ENCODE measurements around the gene LY86.
"Not testable (repeated sequence)": the region's sequence is repeated elsewhere in the genome, so short reads cannot be mapped to it uniquely, and the experiment has no call there.

The LY86 gene

GRCh38 chr6:6609450-6609849 is 20.9 kb downstream of the LY86 start:
- DNase-seq (ENCODE audit: low spot score) (no peak), ATAC-seq (ENCODE audit: low read depth) (no peak)
- H3K4me3 ChIP-seq (ENCODE audit: severe bottlenecking), result no peak overlapping the region
- H3K4me1 ChIP-seq (ENCODE audit: insufficient read depth, poor library complexity, severe bottlenecking), result peaks cover under 1% of the 10 kb centered on the region
- H3K36me3 ChIP-seq (ENCODE audit: low read depth), result no peaks in the 10 kb centered on the region
- no peak overlapping the region for H3K27ac ChIP-seq (ENCODE audit: poor library complexity, severe bottlenecking)
- H3K9me3 ChIP-seq (ENCODE audit: severe bottlenecking), result no peaks in the 10 kb centered on the region
- H3K27me3 ChIP-seq (ENCODE audit: insufficient read depth, poor library complexity, severe bottlenecking), result no peaks in the 10 kb centered on the region
- TF ChIP-seq CTCF (IDR thresholded peaks at IDR 0.05; ENCODE audit: poor library complexity, severe bottlenecking), result no peak

DNA sequence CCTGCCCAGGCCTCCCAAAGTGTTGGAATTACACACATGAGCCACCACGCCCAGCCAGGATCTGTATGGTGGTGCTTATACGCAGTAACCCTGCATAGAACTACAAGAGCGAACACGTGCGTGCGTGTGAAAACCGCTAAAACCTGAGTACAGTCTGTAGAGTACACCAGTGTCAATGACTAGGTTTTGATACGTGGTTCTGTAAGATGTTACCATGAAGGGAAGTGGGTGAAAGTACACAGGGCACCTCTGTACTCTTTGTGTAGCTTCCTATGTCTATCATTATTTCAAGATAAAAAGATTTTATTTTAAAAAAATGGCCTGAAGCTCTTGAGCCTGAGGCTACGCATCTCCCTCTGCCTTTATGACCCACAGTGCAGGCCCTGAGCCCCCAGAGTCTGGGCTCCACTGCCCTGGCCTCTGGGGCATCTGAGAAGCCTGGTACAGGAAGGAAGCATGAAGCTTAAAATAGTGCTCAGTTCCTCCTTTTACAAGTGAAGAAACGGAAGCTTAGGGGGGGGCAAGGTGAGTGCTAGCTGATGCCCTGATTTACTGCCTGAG is 21.6 kb downstream of the LY86 start:
- Histone ChIP-seq H3K27me3 (ENCODE audit: insufficient read depth, poor library complexity, severe bottlenecking) (no peaks in the 10 kb centered on the region), H3K36me3 (ENCODE audit: low read depth) (no peaks in the 10 kb centered on the region), H3K9me3 (ENCODE audit: severe bottlenecking) (no peaks in the 10 kb centered on the region), H3K4me1 (ENCODE audit: insufficient read depth, poor library complexity, severe bottlenecking) (peaks cover 2% of the 10 kb centered on the region), H3K27ac (ENCODE audit: poor library complexity, severe bottlenecking) (no peak overlapping the region), H3K4me3 (ENCODE audit: severe bottlenecking) (no peak overlapping the region)
- DNase-seq (ENCODE audit: low spot score), result no peak
- no peak for TF ChIP-seq CTCF (IDR thresholded peaks at IDR 0.05; ENCODE audit: poor library complexity, severe bottlenecking)
- ATAC-seq (ENCODE audit: low read depth), result no peak

- Histone ChIP-seq H3K4me1 (ENCODE audit: insufficient read depth, poor library complexity, severe bottlenecking) (peaks cover 2% of the 10 kb centered on the region), H3K9me3 (ENCODE audit: severe bottlenecking) (no peaks in the 10 kb centered on the region), H3K4me3 (ENCODE audit: severe bottlenecking) (no peak overlapping the region), H3K27me3 (ENCODE audit: insufficient read depth, poor library complexity, severe bottlenecking) (no peaks in the 10 kb centered on the region), H3K36me3 (ENCODE audit: low read depth) (no peaks in the 10 kb centered on the region), H3K27ac (ENCODE audit: poor library complexity, severe bottlenecking) (no peak overlapping the region)
- TF ChIP-seq CTCF (IDR thresholded peaks at IDR 0.05; ENCODE audit: poor library complexity, severe bottlenecking), result no peak
- ATAC-seq (ENCODE audit: low read depth) (no peak), DNase-seq (ENCODE audit: low spot score) (no peak)
These were observed 23.0 kb downstream of the LY86 start for GRCh38 chr6:6611486-6611885.

DNA sequence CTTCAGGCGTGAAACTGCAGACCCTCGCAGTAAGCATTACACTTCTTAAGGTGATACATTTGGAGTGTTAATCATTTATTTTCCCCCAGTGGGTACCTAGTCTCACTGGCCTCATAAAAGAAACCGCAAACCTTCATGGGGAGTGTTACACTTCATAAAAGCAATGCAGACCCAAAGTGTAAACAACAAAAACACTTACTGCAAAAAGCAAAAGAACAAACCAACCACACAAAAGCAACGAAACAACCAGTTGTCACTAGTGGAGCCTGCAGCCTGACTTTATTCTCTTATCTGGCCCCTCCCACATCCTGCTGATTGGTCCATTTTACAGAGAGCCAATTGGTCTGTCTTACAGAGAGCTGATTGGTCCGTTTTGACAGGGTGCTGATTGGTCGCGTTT is 23.8 kb downstream of the LY86 start:
- Histone ChIP-seq H3K9me3 (ENCODE audit: severe bottlenecking) (no peaks in the 10 kb centered on the region), H3K4me3 (ENCODE audit: severe bottlenecking) (no peak overlapping the region), H3K27ac (ENCODE audit: poor library complexity, severe bottlenecking) (no peak overlapping the region), H3K4me1 (ENCODE audit: insufficient read depth, poor library complexity, severe bottlenecking) (peaks cover 2% of the 10 kb centered on the region), H3K36me3 (ENCODE audit: low read depth) (no peaks in the 10 kb centered on the region), H3K27me3 (ENCODE audit: insufficient read depth, poor library complexity, severe bottlenecking) (no peaks in the 10 kb centered on the region)
- ATAC-seq (ENCODE audit: low read depth), result no peak
- DNase-seq (ENCODE audit: low spot score), result no peak
- TF ChIP-seq CTCF (IDR thresholded peaks at IDR 0.05; ENCODE audit: poor library complexity, severe bottlenecking), result no peak

DNA sequence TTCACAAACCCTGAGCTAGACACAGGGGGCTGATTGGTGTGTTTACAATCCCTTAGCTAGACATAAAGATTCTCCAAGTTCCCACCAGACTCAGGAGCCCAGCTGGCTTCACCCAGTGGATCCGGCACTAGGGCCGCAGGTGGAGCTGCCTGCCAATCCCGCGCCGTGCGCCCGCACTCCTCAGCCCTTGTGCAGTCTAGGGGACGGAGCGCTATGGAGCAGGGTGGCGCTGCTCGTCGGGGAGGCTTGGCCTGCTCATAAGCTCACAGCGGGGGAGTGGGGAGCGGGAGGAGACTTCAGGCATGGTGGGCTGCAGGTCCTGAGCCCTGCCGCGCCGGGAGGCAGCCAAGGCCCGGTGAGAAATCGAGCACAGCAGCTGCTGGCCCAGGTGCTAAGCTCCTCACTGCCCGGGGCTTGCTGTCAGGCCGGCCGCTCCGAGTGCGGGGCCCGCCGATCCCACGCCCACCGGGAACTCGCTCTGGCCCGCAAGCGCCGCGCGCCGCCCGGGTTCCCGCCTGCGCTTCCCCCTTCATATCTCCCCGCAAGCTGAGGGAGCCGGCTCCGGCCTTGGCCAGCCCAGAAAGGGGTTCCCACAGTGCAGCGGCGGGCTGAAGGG is 24.7 kb downstream of the LY86 start:
- H3K27ac ChIP-seq (ENCODE audit: poor library complexity, severe bottlenecking); H3K27me3 ChIP-seq (ENCODE audit: insufficient read depth, poor library complexity, severe bottlenecking); ATAC-seq (ENCODE audit: low read depth); DNase-seq (ENCODE audit: low spot score); H3K4me3 ChIP-seq (ENCODE audit: severe bottlenecking); H3K36me3 ChIP-seq (ENCODE audit: low read depth); H3K9me3 ChIP-seq (ENCODE audit: severe bottlenecking); H3K4me1 ChIP-seq (ENCODE audit: insufficient read depth, poor library complexity, severe bottlenecking): not testable (repeated sequence)

All from RWPE2 (cell line).